ENCODE data around the gene SKAP2.
"Not testable (repeated sequence)": the region's sequence is repeated elsewhere in the genome, so short reads cannot be mapped to it uniquely, and the experiment has no call there.

Gene SKAP2

GRCh38 chr7:26857170-26857505 is 7.3 kb downstream of the SKAP2 start:
- no peak for DNase-seq

- DNase-seq = no peak
Measured at GRCh38 chr7:26856176-26856985, 8.0 kb downstream of the SKAP2 start.

GRCh38 chr7:26854876-26855855 is 9.2 kb downstream of the SKAP2 start:
- no peak for DNase-seq

- DNase-seq = peak; percentile 25
Measured at GRCh38 chr7:26853788-26854393, 10.5 kb downstream of the SKAP2 start.

GRCh38 chr7:26850193-26850651 is 14.2 kb downstream of the SKAP2 start:
- DNase-seq = no peak

- no peak for DNase-seq
Measured at GRCh38 chr7:26843705-26844104, 20.7 kb downstream of the SKAP2 start.

- DNase-seq = no peak
Measured at GRCh38 chr7:26842897-26843296, 21.5 kb downstream of the SKAP2 start.

- DNase-seq = no peak
Measured at GRCh38 chr7:26841003-26841739, 23.2 kb downstream of the SKAP2 start.

- DNase-seq = not testable (repeated sequence)
Measured at GRCh38 chr7:26836793-26837192, 27.6 kb downstream of the SKAP2 start.

- no peak for DNase-seq
Measured at GRCh38 chr7:26815426-26815825, 49.0 kb downstream of the SKAP2 start.

- DNase-seq = no peak
Measured at GRCh38 chr7:26813432-26813831, 51.0 kb downstream of the SKAP2 start.

- DNase-seq = no peak
Measured at GRCh38 chr7:26794541-26794940, 69.8 kb downstream of the SKAP2 start.

- no peak for DNase-seq
Measured at GRCh38 chr7:26792576-26792975, 71.8 kb downstream of the SKAP2 start.

- no peak for DNase-seq
Measured at GRCh38 chr7:26792006-26792405, 72.4 kb downstream of the SKAP2 start.

- DNase-seq = no peak
Measured at GRCh38 chr7:26789481-26790184, 74.8 kb downstream of the SKAP2 start.

GRCh38 chr7:26787701-26788100 is 76.7 kb downstream of the SKAP2 start:
- DNase-seq = no peak

GRCh38 chr7:26784118-26784517 is 80.3 kb downstream of the SKAP2 start:
- DNase-seq = no peak

- no peak for DNase-seq
Measured at GRCh38 chr7:26782501-26782900, 81.9 kb downstream of the SKAP2 start.

- DNase-seq = no peak
Measured at GRCh38 chr7:26779978-26780595, 84.3 kb downstream of the SKAP2 start.

GRCh38 chr7:26777385-26777784 is 87.0 kb downstream of the SKAP2 start:
- DNase-seq = no peak

- no peak for DNase-seq
Measured at GRCh38 chr7:26760501-26760900, 103.9 kb downstream of the SKAP2 start.

All from fibroblast of skin of scalp (primary cell).